HepG2 (cell line): Measurements from ENCODE around the gene NET1. TPM values are rescaled to one million over a fixed set of nuclear protein-coding genes. Genes with fewer than 3 reads are reported as not detected.
A peak's percentile ranks its signal among the peaks of the same experiment; 100 is the strongest.

Experiments
- AGO1 ChIP-seq: fragments of 200-400 bp; formaldehyde crosslinking; IDR thresholded peaks from 2 replicates; pipeline ENCODE4 v1.6.1; 2017; ENCODE audit warnings: mild to moderate bottlenecking, low read depth, low read length, moderate library complexity; ENCODE audit not compliant: poor library complexity, severe bottlenecking
- BHLHE40 ChIP-seq: IDR thresholded peaks from 2 replicates; pipeline ENCODE4 v1.6.1; 2011; ENCODE audit warnings: low read length, improper control_type of control experiment
- MXD4 ChIP-seq: IDR thresholded peaks from 2 replicates; pipeline ENCODE4 v1.6.1; 2016; ENCODE audit warnings: mild to moderate bottlenecking, missing biosample characterization, missing genetic modification reagents
- SIN3A ChIP-seq: IDR thresholded peaks from 2 replicates; pipeline ENCODE4 v1.6.1; 2011; ENCODE audit warnings: low read depth, mild to moderate bottlenecking, control low read depth, low read length, borderline replicate concordance
- SNAPC2 ChIP-seq: sonication (generic); formaldehyde crosslinking; IDR thresholded peaks from 2 replicates; pipeline ENCODE4 v1.8.1; 2022; ENCODE audit warnings: mild to moderate bottlenecking, missing genetic modification reagents
- TRIM24 ChIP-seq: sonication (generic); formaldehyde crosslinking; IDR thresholded peaks from 2 replicates; pipeline ENCODE4 v1.8.0; 2022; ENCODE audit warnings: mild to moderate bottlenecking, missing genetic modification reagents
- YEATS2 ChIP-seq: sonication (generic); formaldehyde crosslinking; IDR thresholded peaks from 2 replicates; pipeline ENCODE4 v1.4.0; 2020; ENCODE audit warnings: missing genetic modification reagents, borderline replicate concordance
- ZBTB38 ChIP-seq: sonication (generic); formaldehyde crosslinking; IDR thresholded peaks from 2 replicates; pipeline ENCODE4 v1.5.1; 2020; ENCODE audit warnings: mild to moderate bottlenecking, missing genetic modification reagents
- ZC3H4 ChIP-seq: sonication (generic); formaldehyde crosslinking; IDR thresholded peaks from 2 replicates; pipeline ENCODE4 v1.4.0; 2020; ENCODE audit warnings: missing genetic modification reagents, borderline replicate concordance
- ZNF367 ChIP-seq: sonication (generic); formaldehyde crosslinking; IDR thresholded peaks from 2 replicates; pipeline ENCODE4 v1.4.0; 2020; ENCODE audit warnings: missing genetic modification reagents, borderline replicate concordance
- ZNF605 ChIP-seq: sonication (generic); formaldehyde crosslinking; IDR thresholded peaks from 2 replicates; pipeline ENCODE4 v1.8.0; 2022; ENCODE audit warnings: mild to moderate bottlenecking, missing genetic modification reagents
- polyA plus RNA-seq, 8 experiments: library from polyadenylated mRNA; depleted of rRNA in 3 of 8; stranded (reverse) in 7 of 8; unstranded in 1 of 8; fragments of >200 nt; fragmentation: Illumina TruSeq in 4 of 8; extraction: Trizol in 4 of 8; gene quantifications; 2 replicates each; pipeline versions ENCODE4 v1.2.1 to v1.2.3, GENCODE V29; 2011 to 2016; ENCODE audit warnings: low read depth in 4 of 8, missing spikeins in 1 of 8, mixed read lengths in 1 of 8; ENCODE audit not compliant: insufficient read depth in 1 of 8
- total RNA-seq, 5 experiments: library from RNA; depleted of rRNA; stranded (reverse); fragments of >200 nt; fragmentation: Illumina TruSeq; extraction: Trizol; gene quantifications; 2 replicates each; pipeline ENCODE4 v1.2.3, GENCODE V29; 2016; ENCODE audit warnings: low read depth in 1 of 5
- TF ChIP-seq, protein P1 (sequence below): sonication (generic); formaldehyde crosslinking; IDR thresholded peaks from 2 replicates; pipeline ENCODE4 v1.4.0; 2020; ENCODE audit warnings: missing genetic modification reagents
- TF ChIP-seq, protein P2 (sequence below): sonication (generic); formaldehyde crosslinking; IDR thresholded peaks from 2 replicates; pipeline ENCODE4 v1.9.0; 2021; ENCODE audit warnings: missing genetic modification reagents, mild to moderate bottlenecking, borderline replicate concordance
- TF ChIP-seq, protein P3 (sequence below): sonication (generic); formaldehyde crosslinking; IDR thresholded peaks from 2 replicates; pipeline ENCODE4 v1.8.1; 2023; ENCODE audit warnings: missing genetic modification reagents, mild to moderate bottlenecking, borderline replicate concordance
- TF ChIP-seq, protein P4 (sequence below): IDR thresholded peaks from 2 replicates; pipeline ENCODE4 v1.6.1; 2012; ENCODE audit warnings: low read length, improper control_type of control experiment
- TF ChIP-seq, protein P5 (sequence below): IDR thresholded peaks from 2 replicates; pipeline ENCODE4 v1.6.1; 2016; ENCODE audit warnings: low read depth, missing genetic modification reagents, missing compliant biosample characterization

NET1 gene
- total and polyA plus RNA-seq, 2 of the 13 experiments (the other 11 are each of a cell fraction or from before 2014, with no cell fraction given): 48.1 to 65.8 TPM

DNA sequence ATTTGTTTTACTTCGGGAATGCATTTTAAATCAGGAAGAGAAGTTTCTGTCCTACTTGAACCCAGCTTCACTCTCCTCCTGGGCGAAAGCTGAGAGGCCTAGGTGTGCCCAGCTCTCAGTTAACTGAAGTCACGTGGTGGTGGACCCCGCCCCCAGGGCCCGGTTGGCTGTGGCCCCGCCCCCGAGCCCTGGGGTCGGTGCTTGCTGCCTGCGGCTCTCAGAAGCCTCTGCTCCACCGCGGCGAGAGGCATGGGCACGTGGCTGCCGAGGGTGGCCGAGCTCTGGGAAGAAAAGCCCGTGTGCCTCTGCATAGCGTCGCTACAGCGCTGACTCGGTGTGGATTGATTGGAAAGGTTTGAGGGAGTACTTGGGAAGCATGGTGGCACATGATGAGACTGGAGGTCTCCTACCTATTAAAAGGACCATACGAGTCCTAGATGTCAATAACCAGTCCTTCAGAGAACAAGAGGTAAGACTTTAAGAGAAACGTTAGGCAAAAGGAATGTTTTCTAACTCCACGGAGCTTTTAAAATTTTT, 34.1 kb downstream of the NET1 start (continued):
- TF ChIP-seq AGO1: peak; percentile 47
- peak; percentile 74 for TF ChIP-seq BHLHE40
- peak; percentile 78; the same call in 1 of the 2 replicates for TF ChIP-seq ZNF605 (CRISPR knock-in tag)
- TF ChIP-seq MXD4 (CRISPR knock-in tag): peak; percentile 98
- TF ChIP-seq SIN3A: peak; percentile 97
- TF ChIP-seq, protein P1, sequence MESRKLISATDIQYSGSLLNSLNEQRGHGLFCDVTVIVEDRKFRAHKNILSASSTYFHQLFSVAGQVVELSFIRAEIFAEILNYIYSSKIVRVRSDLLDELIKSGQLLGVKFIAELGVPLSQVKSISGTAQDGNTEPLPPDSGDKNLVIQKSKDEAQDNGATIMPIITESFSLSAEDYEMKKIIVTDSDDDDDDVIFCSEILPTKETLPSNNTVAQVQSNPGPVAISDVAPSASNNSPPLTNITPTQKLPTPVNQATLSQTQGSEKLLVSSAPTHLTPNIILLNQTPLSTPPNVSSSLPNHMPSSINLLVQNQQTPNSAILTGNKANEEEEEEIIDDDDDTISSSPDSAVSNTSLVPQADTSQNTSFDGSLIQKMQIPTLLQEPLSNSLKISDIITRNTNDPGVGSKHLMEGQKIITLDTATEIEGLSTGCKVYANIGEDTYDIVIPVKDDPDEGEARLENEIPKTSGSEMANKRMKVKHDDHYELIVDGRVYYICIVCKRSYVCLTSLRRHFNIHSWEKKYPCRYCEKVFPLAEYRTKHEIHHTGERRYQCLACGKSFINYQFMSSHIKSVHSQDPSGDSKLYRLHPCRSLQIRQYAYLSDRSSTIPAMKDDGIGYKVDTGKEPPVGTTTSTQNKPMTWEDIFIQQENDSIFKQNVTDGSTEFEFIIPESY: peak; percentile 68
- peak; percentile 84; the same call in 1 of the 2 replicates for TF ChIP-seq ZBTB38 (CRISPR knock-in tag)
- TF ChIP-seq, protein P2, sequence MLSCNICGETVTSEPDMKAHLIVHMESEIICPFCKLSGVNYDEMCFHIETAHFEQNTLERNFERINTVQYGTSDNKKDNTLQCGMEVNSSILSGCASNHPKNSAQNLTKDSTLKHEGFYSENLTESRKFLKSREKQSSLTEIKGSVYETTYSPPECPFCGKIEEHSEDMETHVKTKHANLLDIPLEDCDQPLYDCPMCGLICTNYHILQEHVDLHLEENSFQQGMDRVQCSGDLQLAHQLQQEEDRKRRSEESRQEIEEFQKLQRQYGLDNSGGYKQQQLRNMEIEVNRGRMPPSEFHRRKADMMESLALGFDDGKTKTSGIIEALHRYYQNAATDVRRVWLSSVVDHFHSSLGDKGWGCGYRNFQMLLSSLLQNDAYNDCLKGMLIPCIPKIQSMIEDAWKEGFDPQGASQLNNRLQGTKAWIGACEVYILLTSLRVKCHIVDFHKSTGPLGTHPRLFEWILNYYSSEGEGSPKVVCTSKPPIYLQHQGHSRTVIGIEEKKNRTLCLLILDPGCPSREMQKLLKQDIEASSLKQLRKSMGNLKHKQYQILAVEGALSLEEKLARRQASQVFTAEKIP: no peak
- no peak for TF ChIP-seq TRIM24 (CRISPR knock-in tag)
- TF ChIP-seq, protein P3, sequence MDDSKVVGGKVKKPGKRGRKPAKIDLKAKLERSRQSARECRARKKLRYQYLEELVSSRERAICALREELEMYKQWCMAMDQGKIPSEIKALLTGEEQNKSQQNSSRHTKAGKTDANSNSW: no peak
- peak; percentile 75; the same call in 1 of the 2 replicates for TF ChIP-seq ZC3H4 (CRISPR knock-in tag)
- TF ChIP-seq ZNF367 (CRISPR knock-in tag): peak; percentile 47; the same call in 1 of the 2 replicates
- TF ChIP-seq SNAPC2 (CRISPR knock-in tag): no peak
- TF ChIP-seq YEATS2 (CRISPR knock-in tag): peak; percentile 78; the same call in 1 of the 2 replicates
- TF ChIP-seq, protein P4, sequence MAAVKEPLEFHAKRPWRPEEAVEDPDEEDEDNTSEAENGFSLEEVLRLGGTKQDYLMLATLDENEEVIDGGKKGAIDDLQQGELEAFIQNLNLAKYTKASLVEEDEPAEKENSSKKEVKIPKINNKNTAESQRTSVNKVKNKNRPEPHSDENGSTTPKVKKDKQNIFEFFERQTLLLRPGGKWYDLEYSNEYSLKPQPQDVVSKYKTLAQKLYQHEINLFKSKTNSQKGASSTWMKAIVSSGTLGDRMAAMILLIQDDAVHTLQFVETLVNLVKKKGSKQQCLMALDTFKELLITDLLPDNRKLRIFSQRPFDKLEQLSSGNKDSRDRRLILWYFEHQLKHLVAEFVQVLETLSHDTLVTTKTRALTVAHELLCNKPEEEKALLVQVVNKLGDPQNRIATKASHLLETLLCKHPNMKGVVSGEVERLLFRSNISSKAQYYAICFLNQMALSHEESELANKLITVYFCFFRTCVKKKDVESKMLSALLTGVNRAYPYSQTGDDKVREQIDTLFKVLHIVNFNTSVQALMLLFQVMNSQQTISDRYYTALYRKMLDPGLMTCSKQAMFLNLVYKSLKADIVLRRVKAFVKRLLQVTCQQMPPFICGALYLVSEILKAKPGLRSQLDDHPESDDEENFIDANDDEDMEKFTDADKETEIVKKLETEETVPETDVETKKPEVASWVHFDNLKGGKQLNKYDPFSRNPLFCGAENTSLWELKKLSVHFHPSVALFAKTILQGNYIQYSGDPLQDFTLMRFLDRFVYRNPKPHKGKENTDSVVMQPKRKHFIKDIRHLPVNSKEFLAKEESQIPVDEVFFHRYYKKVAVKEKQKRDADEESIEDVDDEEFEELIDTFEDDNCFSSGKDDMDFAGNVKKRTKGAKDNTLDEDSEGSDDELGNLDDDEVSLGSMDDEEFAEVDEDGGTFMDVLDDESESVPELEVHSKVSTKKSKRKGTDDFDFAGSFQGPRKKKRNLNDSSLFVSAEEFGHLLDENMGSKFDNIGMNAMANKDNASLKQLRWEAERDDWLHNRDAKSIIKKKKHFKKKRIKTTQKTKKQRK: no peak
- TF ChIP-seq, protein P5, sequence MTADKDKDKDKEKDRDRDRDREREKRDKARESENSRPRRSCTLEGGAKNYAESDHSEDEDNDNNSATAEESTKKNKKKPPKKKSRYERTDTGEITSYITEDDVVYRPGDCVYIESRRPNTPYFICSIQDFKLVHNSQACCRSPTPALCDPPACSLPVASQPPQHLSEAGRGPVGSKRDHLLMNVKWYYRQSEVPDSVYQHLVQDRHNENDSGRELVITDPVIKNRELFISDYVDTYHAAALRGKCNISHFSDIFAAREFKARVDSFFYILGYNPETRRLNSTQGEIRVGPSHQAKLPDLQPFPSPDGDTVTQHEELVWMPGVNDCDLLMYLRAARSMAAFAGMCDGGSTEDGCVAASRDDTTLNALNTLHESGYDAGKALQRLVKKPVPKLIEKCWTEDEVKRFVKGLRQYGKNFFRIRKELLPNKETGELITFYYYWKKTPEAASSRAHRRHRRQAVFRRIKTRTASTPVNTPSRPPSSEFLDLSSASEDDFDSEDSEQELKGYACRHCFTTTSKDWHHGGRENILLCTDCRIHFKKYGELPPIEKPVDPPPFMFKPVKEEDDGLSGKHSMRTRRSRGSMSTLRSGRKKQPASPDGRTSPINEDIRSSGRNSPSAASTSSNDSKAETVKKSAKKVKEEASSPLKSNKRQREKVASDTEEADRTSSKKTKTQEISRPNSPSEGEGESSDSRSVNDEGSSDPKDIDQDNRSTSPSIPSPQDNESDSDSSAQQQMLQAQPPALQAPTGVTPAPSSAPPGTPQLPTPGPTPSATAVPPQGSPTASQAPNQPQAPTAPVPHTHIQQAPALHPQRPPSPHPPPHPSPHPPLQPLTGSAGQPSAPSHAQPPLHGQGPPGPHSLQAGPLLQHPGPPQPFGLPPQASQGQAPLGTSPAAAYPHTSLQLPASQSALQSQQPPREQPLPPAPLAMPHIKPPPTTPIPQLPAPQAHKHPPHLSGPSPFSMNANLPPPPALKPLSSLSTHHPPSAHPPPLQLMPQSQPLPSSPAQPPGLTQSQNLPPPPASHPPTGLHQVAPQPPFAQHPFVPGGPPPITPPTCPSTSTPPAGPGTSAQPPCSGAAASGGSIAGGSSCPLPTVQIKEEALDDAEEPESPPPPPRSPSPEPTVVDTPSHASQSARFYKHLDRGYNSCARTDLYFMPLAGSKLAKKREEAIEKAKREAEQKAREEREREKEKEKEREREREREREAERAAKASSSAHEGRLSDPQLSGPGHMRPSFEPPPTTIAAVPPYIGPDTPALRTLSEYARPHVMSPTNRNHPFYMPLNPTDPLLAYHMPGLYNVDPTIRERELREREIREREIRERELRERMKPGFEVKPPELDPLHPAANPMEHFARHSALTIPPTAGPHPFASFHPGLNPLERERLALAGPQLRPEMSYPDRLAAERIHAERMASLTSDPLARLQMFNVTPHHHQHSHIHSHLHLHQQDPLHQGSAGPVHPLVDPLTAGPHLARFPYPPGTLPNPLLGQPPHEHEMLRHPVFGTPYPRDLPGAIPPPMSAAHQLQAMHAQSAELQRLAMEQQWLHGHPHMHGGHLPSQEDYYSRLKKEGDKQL (CRISPR knock-in tag): no peak
